ENCODE results near the gene CCT6A.
"Not testable (repeated sequence)": the region's sequence is repeated elsewhere in the genome, so short reads cannot be mapped to it uniquely, and the experiment has no call there.

Gene CCT6A

GRCh38 chr7:56051339-56052191 is at the start of gene CCT6A, which contains the start of gene PSPH:
Gene CCT6A (plus strand): TSS chr7:56051765. CDS start chr7:56051849, 84 bp downstream.
Gene PSPH (minus strand): TSS chr7:56051444. CDS start chr7:56021212, 30,232 bp downstream.
- peak; percentile 82 to 93 for DNase-seq (ENCODE audit: low read depth in 2 of 2)

GRCh38 chr7:56003749-56004148 is 47.8 kb upstream of the CCT6A start:
- no peak for DNase-seq (ENCODE audit: low read depth in 2 of 2)

GRCh38 chr7:56007167-56007652 is 44.4 kb upstream of the CCT6A start:
- DNase-seq (ENCODE audit: low read depth in 2 of 2) = no peak

GRCh38 chr7:56007891-56008290 is 43.7 kb upstream of the CCT6A start:
- DNase-seq (ENCODE audit: low read depth in 2 of 2) = no peak

GRCh38 chr7:56009695-56010094 is 41.9 kb upstream of the CCT6A start:
- DNase-seq (ENCODE audit: low read depth in 2 of 2) = no peak

- not testable (repeated sequence) for DNase-seq (ENCODE audit: low read depth in 2 of 2)
These were observed 34.5 kb upstream of the CCT6A start for GRCh38 chr7:56017015-56017414.

GRCh38 chr7:56019501-56019900 is 32.1 kb upstream of the CCT6A start:
- no peak for DNase-seq (ENCODE audit: low read depth in 2 of 2)

- DNase-seq (ENCODE audit: low read depth in 2 of 2) = no peak
These were observed 28.1 kb upstream of the CCT6A start for GRCh38 chr7:56023500-56023899.

GRCh38 chr7:56026538-56026937 is 25.0 kb upstream of the CCT6A start:
- no peak for DNase-seq (ENCODE audit: low read depth in 2 of 2)

- no peak for DNase-seq (ENCODE audit: low read depth in 2 of 2)
These were observed 22.5 kb upstream of the CCT6A start for GRCh38 chr7:56028942-56029630.

GRCh38 chr7:56030340-56030739 is 21.2 kb upstream of the CCT6A start:
- DNase-seq (ENCODE audit: low read depth in 2 of 2) = no peak

- DNase-seq (ENCODE audit: low read depth in 2 of 2) = not testable (repeated sequence)
These were observed 20.0 kb upstream of the CCT6A start for GRCh38 chr7:56031556-56031955.

- DNase-seq (ENCODE audit: low read depth in 2 of 2) = not testable (repeated sequence)
These were observed 19.0 kb upstream of the CCT6A start for GRCh38 chr7:56032578-56032977.

GRCh38 chr7:56033671-56034432 is 17.7 kb upstream of the CCT6A start:
- DNase-seq (ENCODE audit: low read depth in 2 of 2) = peak; percentile 51 to 55

- no peak for DNase-seq (ENCODE audit: low read depth in 2 of 2)
These were observed 10.8 kb upstream of the CCT6A start for GRCh38 chr7:56040730-56041129.

- DNase-seq (ENCODE audit: low read depth in 2 of 2) = not testable (repeated sequence)
These were observed 5.8 kb upstream of the CCT6A start for GRCh38 chr7:56045758-56046157.

- no peak for DNase-seq (ENCODE audit: low read depth in 2 of 2)
These were observed 4.7 kb upstream of the CCT6A start for GRCh38 chr7:56046721-56047445.

- DNase-seq (ENCODE audit: low read depth in 2 of 2) = not testable (repeated sequence)
These were observed 4.0 kb upstream of the CCT6A start for GRCh38 chr7:56047446-56048116.

- no peak for DNase-seq (ENCODE audit: low read depth in 2 of 2)
These were observed 3.3 kb upstream of the CCT6A start for GRCh38 chr7:56048245-56048644.

GRCh38 chr7:56048763-56049162 is 2.8 kb upstream of the CCT6A start:
- DNase-seq (ENCODE audit: low read depth in 2 of 2) = not testable (repeated sequence)

- DNase-seq (ENCODE audit: low read depth in 2 of 2) = no peak
These were observed 569 bp upstream of the CCT6A start for GRCh38 chr7:56051053-56051338.
